Calu3 (cell line): Measurements from ENCODE around the gene FRG1. TPM values are rescaled to one million over a fixed set of nuclear protein-coding genes. Genes with fewer than 3 reads are reported as not detected.
"Not testable (repeated sequence)": the region's sequence is repeated elsewhere in the genome, so short reads cannot be mapped to it uniquely, and the experiment has no call there.

Source experiments
- BruUV-seq: library from RNA; stranded (reverse); fragments of 400-500 nt; replicated peaks from 2 replicates; lab custom pipeline; 2021; lab: Mats Ljungman, UMichigan
- CTCF ChIA-PET: fragments of 300-600 bp; sonication (Branson Sonifier 250); formaldehyde crosslinking; loops from one replicate; lab custom pipeline; 2022; ENCODE audit warnings: antibody characterized with exemption; lab: Charles Lee
- DNase-seq: peaks from one replicate; pipeline ENCODE4 v3.0.0; 2022
- H3K27ac Mint-ChIP-seq: one replicate; pipeline ENCODE4 v1.8.0; 2022; ENCODE audit warnings: mixed read lengths; ENCODE audit not compliant: unreplicated experiment
- H3K27me3 Mint-ChIP-seq: one replicate; pipeline ENCODE4 v1.8.0; 2022; ENCODE audit warnings: mixed read lengths; ENCODE audit not compliant: unreplicated experiment
- H3K36me3 Mint-ChIP-seq: one replicate; pipeline ENCODE4 v1.8.0; 2022; ENCODE audit warnings: mild to moderate bottlenecking, moderate library complexity, mixed read lengths; ENCODE audit not compliant: insufficient read depth, unreplicated experiment
- H3K4me1 Mint-ChIP-seq: one replicate; pipeline ENCODE4 v1.8.0; 2022; ENCODE audit warnings: mild to moderate bottlenecking, low read depth, mixed read lengths; ENCODE audit not compliant: unreplicated experiment
- H3K4me3 Mint-ChIP-seq: one replicate; pipeline ENCODE4 v1.8.0; 2022; ENCODE audit warnings: mild to moderate bottlenecking, low read depth, moderate library complexity, mixed read lengths; ENCODE audit not compliant: unreplicated experiment
- H3K9me3 Mint-ChIP-seq: one replicate; pipeline ENCODE4 v1.8.0; 2022; ENCODE audit warnings: low read depth, mixed read lengths; ENCODE audit not compliant: unreplicated experiment
- intact Hi-C: fragments of 100-400 bp; cut with micrococcal nuclease; formaldehyde crosslinking; loops from one replicate; pipeline ENCODE4 v1.10.0; 2022; ENCODE audit not compliant: unreplicated experiment
- total RNA-seq: library from RNA; stranded (reverse); gene quantifications from 2 replicates; pipeline ENCODE4 v1.2.3, GENCODE V29; 2022
- TF ChIP-seq, protein P1 (sequence below): fragments of 200-600 bp; IDR thresholded peaks from one replicate; pipeline ENCODE4 v1.8.0; 2022; ENCODE audit warnings: antibody characterized with exemption; ENCODE audit not compliant: unreplicated experiment

FRG1 gene
- total RNA-seq, 1 experiment from 2014 or later: 31.8 TPM

DNA sequence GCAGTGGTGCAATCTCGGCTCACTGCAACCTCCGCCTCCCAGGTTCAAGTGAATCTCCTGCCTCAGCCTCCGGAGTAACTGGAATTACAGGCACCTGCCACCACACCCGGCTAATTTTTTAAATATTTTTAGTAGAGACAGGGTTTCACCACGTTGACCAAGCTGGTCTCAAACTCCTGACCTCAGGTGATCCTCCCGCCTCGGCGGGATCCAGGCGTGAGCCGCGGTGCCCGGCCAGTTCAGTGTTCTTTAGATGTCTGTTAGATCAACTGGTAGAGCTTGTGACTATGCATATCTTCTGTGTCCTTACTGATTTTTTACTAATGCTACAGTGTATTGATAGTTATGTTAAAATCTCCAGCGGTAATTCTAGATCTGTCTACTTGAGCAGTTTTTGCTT is 6.2 kb downstream of the FRG1 start:
- H3K4me1 Mint-ChIP-seq, CTCF ChIA-PET, H3K4me3 Mint-ChIP-seq, H3K27ac Mint-ChIP-seq, H3K9me3 Mint-ChIP-seq, H3K36me3 Mint-ChIP-seq, BruUV-seq, intact Hi-C loops, DNase-seq, H3K27me3 Mint-ChIP-seq: not testable (repeated sequence)

DNA sequence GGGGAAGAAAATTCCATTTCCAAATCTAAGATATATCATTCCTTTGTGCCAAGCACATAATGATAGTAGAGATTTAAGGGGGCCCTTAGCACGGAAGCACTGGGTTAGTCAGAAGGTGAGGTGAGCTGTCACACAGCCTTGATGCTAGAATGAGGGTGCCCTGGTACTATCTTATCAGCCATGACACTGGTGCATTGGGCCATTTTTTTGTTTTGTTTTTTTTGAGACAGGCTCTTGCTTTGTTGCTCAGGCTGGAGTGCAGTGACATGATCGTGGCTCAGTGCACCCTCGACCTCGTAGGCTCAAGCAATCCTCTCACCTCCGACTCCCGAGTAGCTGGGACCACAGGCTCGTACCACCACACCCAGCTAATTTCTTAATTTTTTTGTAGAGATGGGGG is 7.8 kb downstream of the FRG1 start:
- H3K4me3 Mint-ChIP-seq, H3K4me1 Mint-ChIP-seq, BruUV-seq, intact Hi-C loops, DNase-seq, H3K9me3 Mint-ChIP-seq, H3K27ac Mint-ChIP-seq, CTCF ChIA-PET, H3K36me3 Mint-ChIP-seq, H3K27me3 Mint-ChIP-seq: not testable (repeated sequence)

DNA sequence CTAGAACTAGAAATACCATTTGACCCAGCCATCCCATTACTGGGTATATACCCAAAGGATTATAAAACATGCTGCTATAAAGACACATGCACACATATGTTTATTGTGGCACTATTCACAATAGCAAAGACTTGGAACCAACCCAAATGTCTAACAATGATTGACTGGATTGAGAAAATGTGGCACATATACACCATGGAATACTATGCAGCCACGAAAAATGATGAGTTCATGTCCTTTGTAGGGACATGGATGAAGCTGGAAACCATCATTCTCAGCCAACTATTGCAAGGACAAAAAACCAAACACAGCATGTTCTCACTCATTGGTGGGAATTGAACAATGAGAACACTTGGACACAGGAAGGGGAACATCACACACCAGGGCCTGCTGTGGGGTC is 28.6 kb downstream of the FRG1 start:
- H3K36me3 Mint-ChIP-seq, H3K9me3 Mint-ChIP-seq, H3K4me3 Mint-ChIP-seq, intact Hi-C loops, H3K4me1 Mint-ChIP-seq, H3K27ac Mint-ChIP-seq, CTCF ChIA-PET, BruUV-seq, H3K27me3 Mint-ChIP-seq, DNase-seq: not testable (repeated sequence)

DNA sequence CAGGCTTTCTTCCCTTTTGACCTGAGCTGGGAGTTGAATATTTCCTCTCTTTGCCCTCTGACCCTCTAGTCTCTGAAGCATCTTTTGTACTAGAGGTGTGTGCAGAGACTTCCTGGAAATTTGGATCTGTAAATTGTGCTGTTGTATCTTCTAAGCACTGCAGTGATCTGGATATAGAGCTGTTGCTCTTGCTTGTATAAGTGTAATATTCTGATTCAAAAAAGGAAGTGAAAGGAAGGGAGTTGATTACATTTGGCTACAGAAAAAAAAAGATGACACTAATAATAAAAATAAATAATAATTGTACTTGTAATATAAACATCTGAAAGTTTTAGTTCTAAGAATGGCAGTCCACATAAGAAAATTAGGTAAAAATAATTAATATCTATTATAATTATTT is 33.0 kb downstream of the FRG1 start:
- CTCF ChIA-PET: no interaction called here
- DNase-seq: no peak
- Mint-ChIP-seq H3K27me3 (no peaks in the 10 kb centered on the region), H3K9me3 (no peaks in the 10 kb centered on the region), H3K4me1 (no peaks in the 10 kb centered on the region), H3K27ac (no peak overlapping the region), H3K36me3 (no peaks in the 10 kb centered on the region), H3K4me3 (no peak overlapping the region)
- BruUV-seq: no TSS peak
- TF ChIP-seq, protein P1, sequence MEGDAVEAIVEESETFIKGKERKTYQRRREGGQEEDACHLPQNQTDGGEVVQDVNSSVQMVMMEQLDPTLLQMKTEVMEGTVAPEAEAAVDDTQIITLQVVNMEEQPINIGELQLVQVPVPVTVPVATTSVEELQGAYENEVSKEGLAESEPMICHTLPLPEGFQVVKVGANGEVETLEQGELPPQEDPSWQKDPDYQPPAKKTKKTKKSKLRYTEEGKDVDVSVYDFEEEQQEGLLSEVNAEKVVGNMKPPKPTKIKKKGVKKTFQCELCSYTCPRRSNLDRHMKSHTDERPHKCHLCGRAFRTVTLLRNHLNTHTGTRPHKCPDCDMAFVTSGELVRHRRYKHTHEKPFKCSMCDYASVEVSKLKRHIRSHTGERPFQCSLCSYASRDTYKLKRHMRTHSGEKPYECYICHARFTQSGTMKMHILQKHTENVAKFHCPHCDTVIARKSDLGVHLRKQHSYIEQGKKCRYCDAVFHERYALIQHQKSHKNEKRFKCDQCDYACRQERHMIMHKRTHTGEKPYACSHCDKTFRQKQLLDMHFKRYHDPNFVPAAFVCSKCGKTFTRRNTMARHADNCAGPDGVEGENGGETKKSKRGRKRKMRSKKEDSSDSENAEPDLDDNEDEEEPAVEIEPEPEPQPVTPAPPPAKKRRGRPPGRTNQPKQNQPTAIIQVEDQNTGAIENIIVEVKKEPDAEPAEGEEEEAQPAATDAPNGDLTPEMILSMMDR: no peak
- intact Hi-C loops: no loop called here

DNA sequence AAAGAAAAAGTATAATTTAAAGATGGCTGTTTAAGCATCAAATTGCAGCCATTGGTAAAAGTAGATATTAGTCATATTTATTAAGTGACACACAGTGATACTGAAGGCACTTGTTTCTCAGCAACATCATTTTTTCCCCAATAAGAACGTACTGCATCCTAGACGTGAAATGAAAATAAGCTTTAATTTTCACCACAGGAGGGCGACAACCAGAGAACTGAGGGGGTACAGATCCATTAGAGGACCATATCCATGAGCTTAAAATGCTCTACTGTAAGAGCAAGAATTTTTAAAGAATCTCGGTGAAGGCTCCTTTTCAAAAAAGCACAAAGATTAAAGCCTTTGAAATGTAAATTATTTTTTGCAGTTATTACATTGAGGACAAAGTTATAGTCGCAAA is 33.4 kb downstream of the FRG1 start:
- Mint-ChIP-seq H3K4me1 (no peaks in the 10 kb centered on the region), H3K36me3 (no peaks in the 10 kb centered on the region), H3K27ac (no peak overlapping the region), H3K4me3 (no peak overlapping the region), H3K9me3 (no peaks in the 10 kb centered on the region), H3K27me3 (no peaks in the 10 kb centered on the region)
- CTCF ChIA-PET: no interaction called here
- intact Hi-C loops: no loop called here
- TF ChIP-seq, protein P1: no peak
- no peak for DNase-seq
- no TSS peak for BruUV-seq

DNA sequence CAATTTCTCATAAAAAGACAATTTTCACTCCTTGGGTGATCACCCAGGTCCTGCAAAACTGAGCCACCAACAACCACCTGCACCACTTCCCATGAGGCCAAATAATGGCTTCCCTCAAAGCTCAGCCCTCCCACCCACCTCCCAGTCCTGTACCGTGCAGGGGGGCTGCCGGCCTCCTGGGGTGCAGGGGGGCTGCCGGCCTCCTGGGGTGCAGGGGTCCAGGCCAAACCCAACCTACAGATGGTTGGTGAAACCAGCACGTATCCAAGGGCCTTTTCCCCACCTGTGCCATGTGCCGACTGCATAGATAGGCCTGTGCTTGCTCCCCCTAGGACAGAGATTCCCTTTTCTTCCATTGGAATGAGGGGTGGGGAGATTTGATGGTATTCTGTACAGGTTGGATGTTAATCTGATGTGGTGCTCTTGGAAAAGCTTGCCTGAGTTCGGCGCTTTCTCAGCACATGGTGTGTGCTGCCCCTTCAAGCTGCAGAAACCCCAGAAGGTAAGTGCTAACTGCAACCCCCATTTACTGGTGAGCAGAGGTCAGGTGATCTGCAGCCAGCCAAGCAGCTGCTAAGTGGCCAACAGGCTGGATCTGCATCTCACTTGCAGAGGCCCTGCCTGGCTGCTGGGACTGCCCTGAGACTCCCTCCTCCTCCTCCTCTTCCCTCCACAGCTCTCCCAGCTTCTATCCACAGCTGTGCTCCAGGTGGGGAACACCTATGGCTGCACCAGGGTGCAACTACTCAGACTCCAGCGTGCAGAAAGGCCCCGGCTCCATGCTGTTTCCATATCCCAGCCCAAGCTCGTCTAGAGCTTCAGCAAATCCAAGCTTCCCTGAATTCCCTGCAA is 38.8 kb downstream of the FRG1 start:
- Mint-ChIP-seq H3K36me3 (peaks cover 6% of the 10 kb centered on the region), H3K27me3 (no peaks in the 10 kb centered on the region), H3K4me1 (no peaks in the 10 kb centered on the region), H3K27ac (no peak overlapping the region), H3K9me3 (no peaks in the 10 kb centered on the region), H3K4me3 (no peak overlapping the region)
- CTCF ChIA-PET: no interaction called here
- TF ChIP-seq, protein P1: no peak
- intact Hi-C loops: no loop called here
- no TSS peak for BruUV-seq
- no peak for DNase-seq

DNA sequence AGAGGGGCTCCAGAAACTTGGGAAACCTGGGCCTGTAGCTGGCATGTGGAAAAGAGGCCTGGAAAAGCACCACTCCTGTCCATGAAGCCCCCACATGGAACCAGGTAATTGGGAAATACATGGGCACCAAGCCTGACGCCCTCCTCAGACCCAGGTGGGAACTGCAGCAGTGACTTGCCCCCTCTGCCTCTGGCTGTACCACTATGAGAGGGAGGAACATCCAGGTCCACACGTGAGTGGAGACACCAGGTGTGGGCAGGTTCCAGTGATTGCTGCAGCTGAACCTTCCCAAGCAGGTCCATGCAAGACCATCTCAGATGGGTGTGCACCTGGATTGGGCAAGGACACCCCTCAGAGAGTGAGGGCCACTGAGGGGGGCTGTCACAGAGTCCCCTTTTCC is 39.6 kb downstream of the FRG1 start:
- H3K9me3 Mint-ChIP-seq, H3K4me1 Mint-ChIP-seq, intact Hi-C loops, DNase-seq, BruUV-seq, CTCF ChIA-PET, H3K27ac Mint-ChIP-seq, H3K27me3 Mint-ChIP-seq, H3K4me3 Mint-ChIP-seq, H3K36me3 Mint-ChIP-seq: not testable (repeated sequence)
